ENCODE data around the gene ZBTB32.

Gene ZBTB32

GRCh38 chr19:35731353-35731752 lies 27.0 kb downstream of the ZBTB32 start:
- DNase-seq: no peak

GRCh38 chr19:35731779-35732405 lies 27.5 kb downstream of the ZBTB32 start:
- Histone ChIP-seq H3K27me3 (no peaks in the 10 kb centered on the region), H3K4me1 (no peaks in the 10 kb centered on the region), H3K27ac (no peak overlapping the region), H3K9me3 (no peaks in the 10 kb centered on the region), H3K4me3 (no peak overlapping the region), H3K36me3 (peaks cover 60 to 100% (median 98%) of the 10 kb centered on the region in 3 donors)
- intact Hi-C loops (cut with DNase I; ENCODE audit: low total_unique reads): no loop called here
- TF ChIP-seq CTCF (IDR thresholded peaks at IDR 0.05): no peak
- no peak for DNase-seq

More at GRCh38 chr19:35731353-35731752, 27.0 kb downstream of the ZBTB32 start:
- TF ChIP-seq CTCF (IDR thresholded peaks at IDR 0.05): no peak
- no peaks in the 10 kb centered on the region for H3K9me3 ChIP-seq
- no peaks in the 10 kb centered on the region for H3K4me1 ChIP-seq
- H3K4me3 ChIP-seq: no peak overlapping the region
- no peaks in the 10 kb centered on the region for H3K27me3 ChIP-seq
- H3K36me3 ChIP-seq: peaks cover 65 to 100% (median 98%) of the 10 kb centered on the region in 3 donors
- intact Hi-C loops (cut with DNase I; ENCODE audit: low total_unique reads): no loop called here
- H3K27ac ChIP-seq: no peak overlapping the region

- TF ChIP-seq CTCF (IDR thresholded peaks at IDR 0.05): no peak
- intact Hi-C loops (cut with DNase I; ENCODE audit: low total_unique reads): no loop called here
- DNase-seq: no peak
- Histone ChIP-seq H3K4me1 (no peaks in the 10 kb centered on the region), H3K27ac (no peak overlapping the region), H3K27me3 (no peaks in the 10 kb centered on the region), H3K4me3 (no peak overlapping the region), H3K9me3 (no peaks in the 10 kb centered on the region), H3K36me3 (peaks cover 55 to 100% (median 98%) of the 10 kb centered on the region in 3 donors)
Observed at GRCh38 chr19:35732540-35733179, 28.3 kb downstream of the ZBTB32 start.

- intact Hi-C loops (cut with DNase I; ENCODE audit: low total_unique reads): no loop called here
- Histone ChIP-seq H3K36me3 (peaks cover 55 to 100% (median 98%) of the 10 kb centered on the region in 3 donors), H3K4me1 (no peaks in the 10 kb centered on the region), H3K4me3 (no peak overlapping the region), H3K27ac (no peak overlapping the region), H3K9me3 (no peaks in the 10 kb centered on the region), H3K27me3 (no peaks in the 10 kb centered on the region)
- no peak for DNase-seq
- TF ChIP-seq CTCF (IDR thresholded peaks at IDR 0.05): no peak
Observed at GRCh38 chr19:35733180-35734125, 29.1 kb downstream of the ZBTB32 start.

GRCh38 chr19:35734273-35734672 lies 29.9 kb downstream of the ZBTB32 start:
- peaks cover 0 to 3% (median under 1%) of the 10 kb centered on the region in 4 donors for H3K4me1 ChIP-seq
- H3K27me3 ChIP-seq: no peaks in the 10 kb centered on the region
- H3K9me3 ChIP-seq: no peaks in the 10 kb centered on the region
- H3K4me3 ChIP-seq: no peak overlapping the region
- DNase-seq: no peak
- no peak for TF ChIP-seq CTCF (IDR thresholded peaks at IDR 0.05)
- H3K36me3 ChIP-seq: peaks cover 51 to 99% (median 95%) of the 10 kb centered on the region in 3 donors
- no peak overlapping the region for H3K27ac ChIP-seq
- intact Hi-C loops (cut with DNase I; ENCODE audit: low total_unique reads): no loop called here
